OCI-M2 (cell line): ENCODE measurements around the gene AAK1.

Source experiments
- DNase-seq: peaks from one replicate; lab custom pipeline; 2025; ENCODE audit not compliant: unreplicated experiment; lab: John Stamatoyannopoulos, UW

The AAK1 gene

GRCh38 chr2:69603146-69603743, 40.3 kb downstream of the AAK1 start:
- DNase-seq, result no peak

GRCh38 chr2:69601179-69601612, 42.3 kb downstream of the AAK1 start:
- DNase-seq, result peak; percentile 27

DNA sequence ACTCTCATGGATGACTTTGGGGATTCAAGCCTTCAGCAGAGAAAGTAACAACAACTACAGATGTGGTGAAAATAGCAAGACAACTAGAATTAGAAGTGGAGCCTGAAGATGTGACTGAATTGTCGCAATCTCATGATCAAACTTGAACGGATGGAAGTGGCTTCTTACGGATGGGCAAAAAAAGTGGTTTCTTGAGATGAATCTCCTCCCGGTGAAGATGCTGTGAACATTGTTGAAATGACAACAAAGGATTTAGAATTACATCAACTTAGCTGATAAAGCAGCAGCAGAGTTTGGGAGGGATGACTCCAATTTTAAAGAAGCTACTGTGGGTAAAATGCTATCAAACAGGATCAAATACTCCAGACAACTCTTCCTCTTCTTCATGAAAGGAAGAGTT, 43.1 kb downstream of the AAK1 start:
- no peak for DNase-seq

DNA sequence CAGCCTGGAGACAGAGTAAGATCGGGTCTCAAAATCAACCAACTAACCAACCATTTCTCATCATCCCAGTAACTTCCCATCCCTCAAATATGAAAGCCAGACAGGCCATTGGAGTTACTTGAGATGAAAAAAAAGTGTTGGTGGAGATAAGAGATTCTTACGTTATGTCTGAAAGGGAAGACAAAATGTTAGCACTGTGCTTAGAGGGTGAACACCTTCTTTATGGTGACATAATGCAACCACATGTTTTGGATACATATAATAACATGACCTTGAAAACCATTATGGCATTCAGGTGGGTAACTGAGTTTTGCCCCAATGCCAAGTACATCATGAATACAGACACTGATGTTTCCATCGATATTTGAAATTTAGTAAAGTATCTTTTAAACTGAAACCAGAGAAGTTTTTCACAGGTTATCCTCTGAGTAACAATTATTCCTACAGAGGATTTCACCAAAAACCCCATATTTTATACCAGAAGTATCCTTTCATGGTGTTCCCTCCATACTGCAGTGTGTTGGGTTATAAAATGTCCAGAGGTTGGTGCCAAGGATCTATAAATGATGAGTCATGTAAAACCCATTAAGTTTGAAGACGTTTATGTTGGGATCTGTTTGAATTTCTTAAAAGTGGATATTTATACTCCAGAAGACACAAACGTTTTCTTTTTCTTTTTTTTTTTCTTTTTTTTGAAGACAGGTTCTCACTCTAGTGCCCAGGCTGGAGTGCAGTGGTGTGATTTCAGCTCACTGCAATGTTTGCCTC, 45.5 kb downstream of the AAK1 start:
- no peak for DNase-seq

DNA sequence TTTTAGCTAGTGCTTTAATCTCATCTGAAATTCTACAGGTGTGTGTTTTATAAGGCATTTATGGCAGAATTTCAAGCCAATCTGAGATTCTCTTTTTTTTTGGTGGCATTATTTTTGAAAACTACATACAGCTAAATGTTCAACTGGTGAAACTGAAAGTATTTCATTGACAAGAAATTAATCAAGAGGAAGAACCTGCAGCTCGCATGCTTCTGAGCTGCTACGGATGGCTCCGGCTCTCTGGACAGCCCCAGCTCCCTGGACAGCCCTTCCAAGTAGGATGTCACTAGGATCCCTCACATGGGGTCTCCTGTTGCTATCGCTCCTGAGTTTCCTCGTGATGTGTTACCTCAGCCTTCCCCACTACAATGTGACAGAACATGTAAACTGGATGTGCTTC, 46.4 kb downstream of the AAK1 start:
- DNase-seq, result no peak

DNA sequence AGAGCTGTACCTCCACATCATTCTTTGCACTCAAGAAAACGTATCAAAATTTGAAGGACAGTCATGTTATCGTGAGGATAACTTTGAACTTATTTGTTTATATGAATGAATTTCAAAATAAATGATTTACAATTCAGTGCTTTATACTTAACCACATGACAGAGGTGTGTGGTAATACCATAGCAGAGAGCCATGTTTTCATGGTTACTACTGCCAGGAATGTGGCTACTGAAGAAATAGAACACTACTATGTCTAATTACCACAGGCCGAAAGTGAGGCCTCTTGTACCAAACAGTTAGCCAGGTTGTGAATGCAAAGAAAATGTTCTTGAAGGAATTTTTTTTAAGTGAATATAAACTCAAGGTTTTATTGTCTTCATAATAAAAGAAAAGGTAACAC, 49.2 kb downstream of the AAK1 start:
- no peak for DNase-seq

DNA sequence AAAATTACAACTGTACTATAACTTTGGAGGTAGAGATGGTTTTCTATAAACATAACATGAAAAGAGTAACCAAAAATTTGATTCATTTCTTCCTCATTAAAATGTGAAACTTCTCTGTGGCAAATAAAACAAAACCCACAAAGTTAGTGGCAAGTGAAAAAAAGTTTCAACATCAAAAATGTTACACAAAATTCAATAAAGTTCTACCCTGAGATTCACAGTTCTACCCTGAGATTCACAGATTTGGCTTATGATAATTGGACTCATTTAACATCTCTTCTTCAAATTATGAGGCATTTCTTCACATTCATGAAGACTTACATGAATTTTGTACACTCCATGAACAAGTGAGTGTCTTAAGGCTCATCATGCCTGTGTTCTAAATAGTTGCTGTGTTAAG, 51.0 kb downstream of the AAK1 start:
- no peak for DNase-seq

DNA sequence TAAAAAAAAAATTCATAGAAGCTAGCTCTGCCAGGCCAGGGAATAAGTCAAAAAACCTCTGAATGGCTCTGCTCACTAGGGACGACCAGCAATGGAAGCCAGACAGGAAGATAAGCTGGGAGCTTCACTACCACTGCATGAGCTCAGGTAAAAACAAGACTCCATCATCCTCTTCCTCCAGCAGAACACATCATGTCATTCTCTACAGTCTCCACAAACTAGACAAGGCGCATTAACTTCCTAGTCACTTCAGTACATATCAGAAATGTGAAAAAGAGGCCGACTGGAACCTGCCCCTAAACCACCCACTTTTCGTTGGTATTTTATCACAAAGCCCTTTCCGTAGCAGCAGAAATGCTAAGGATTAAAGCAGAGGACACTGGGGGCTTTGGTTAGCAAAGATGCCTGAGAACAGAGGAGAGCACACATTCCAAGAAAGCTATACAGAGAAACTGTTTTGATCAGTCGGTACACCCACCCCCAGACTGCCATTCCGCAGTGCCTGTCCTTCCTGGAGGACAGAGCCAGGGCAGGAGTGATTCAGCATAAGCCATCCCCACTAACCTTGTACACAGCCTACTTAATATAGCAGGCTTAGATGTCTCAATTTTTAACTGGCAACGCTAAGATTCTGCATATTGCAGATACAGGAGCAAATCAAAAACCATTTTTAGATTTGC, 53.4 kb downstream of the AAK1 start:
- no peak for DNase-seq

- DNase-seq, result no peak
Observed at GRCh38 chr2:69588945-69589344, 54.6 kb downstream of the AAK1 start.

DNA sequence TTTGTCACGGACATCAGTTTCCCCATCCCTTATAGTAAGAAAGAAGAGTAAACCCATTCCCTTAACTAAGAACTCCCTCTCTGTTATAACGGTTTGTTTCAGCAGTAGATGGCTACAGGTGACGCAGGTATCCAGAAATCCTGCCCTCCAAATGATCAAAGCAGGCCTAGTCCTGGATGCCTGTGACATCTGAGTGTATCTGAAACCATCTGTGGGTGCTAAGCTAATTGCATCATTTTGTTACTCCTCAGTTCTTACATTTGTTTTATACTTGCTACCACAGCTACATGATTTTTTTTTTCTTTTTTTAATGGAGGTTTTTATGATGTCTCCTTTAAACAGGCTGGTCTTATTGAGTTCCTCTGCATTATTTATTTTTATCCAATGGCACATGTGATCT, 55.1 kb downstream of the AAK1 start:
- no peak for DNase-seq

DNA sequence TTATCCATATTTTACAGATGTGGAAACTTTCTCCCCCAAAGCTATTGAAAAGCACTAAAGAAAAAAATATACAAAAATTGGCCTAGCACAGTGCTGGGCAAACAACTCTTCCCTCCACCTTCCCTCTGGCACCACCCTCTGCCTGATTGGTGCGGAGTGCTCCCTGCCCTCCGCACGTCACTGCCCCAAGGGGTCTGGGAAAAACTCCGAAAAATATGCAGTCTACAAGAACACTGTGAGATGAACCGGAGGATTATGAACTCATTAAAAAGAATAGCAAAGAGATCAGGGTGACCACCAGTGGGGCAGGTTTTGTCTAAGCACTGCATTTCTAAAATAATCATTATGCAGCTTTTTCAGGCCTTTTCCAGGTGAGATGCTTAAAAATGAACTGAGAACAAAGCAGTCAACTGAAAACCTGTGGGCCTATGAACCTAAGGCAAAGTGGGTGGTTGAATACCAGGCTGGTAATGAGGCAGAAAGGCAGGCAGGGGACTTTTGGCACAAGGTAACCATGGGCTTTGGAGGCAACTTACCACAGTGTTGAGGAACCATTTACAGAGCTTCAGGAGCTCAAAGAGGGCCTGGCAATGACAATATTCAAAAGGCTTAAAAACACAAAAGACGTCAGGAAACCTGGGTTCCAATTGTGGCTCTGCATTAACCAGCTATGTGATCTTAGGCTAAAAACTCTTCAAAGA, 57.5 kb downstream of the AAK1 start:
- no peak for DNase-seq

GRCh38 chr2:69584127-69584889, 59.2 kb downstream of the AAK1 start:
- no peak for DNase-seq

DNA sequence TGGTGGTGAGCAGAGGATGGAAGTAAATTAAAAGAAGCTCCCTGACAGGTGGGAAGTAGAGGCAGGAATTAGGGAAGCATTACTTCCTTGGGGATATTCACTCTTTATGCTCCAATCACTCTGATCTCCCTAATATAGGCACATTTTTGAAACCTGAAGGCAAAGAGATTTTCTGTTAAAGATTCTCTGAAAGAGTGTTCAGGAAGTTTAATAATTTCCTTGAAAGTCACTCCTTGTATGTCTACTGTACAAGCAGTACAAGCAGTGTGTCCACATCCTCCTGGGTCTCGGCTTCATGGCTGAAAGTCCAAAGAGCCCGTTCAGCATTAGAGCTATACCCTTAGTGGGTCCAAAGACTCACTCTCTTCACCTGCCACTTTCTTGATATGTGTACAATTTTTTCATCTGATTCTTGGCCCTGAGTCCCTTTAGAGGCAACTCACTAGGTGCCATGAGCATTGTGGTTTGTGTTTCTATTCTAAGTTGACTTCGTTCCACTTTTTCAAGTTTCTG, 60.2 kb downstream of the AAK1 start:
- no peak for DNase-seq

DNA sequence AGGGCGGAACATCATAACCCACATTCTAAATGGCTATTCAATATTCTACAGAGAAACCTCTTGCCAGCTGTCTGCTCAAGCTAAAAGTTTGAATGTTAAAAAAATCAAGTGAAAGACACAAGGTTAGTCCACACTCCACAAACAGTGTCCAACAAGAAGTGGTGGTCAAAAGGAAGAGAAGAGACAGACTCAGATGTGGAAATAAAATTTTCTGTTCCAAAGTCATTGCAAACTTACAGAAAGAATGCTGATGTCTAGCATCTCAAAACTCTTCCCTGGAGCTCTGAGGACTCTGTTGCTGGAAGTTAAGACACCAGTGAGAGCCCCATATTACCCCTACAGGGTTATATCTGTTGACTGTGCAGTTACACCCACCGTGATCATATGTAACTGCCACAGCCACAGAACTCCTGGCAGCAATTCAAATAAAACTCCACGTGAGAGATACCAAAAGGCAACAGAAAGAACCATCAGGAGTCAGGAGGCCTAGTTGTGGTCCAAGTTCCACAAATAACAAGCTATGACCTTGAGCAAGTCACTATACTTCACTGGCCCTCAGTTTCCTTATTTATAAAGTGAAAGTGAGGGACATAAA, 60.9 kb downstream of the AAK1 start:
- no peak for DNase-seq

GRCh38 chr2:69581774-69582581, 61.6 kb downstream of the AAK1 start:
- no peak for DNase-seq

GRCh38 chr2:69580486-69580885, 63.1 kb downstream of the AAK1 start:
- DNase-seq, result no peak

- DNase-seq, result no peak
Observed at GRCh38 chr2:69579536-69579935, 64.0 kb downstream of the AAK1 start.

DNA sequence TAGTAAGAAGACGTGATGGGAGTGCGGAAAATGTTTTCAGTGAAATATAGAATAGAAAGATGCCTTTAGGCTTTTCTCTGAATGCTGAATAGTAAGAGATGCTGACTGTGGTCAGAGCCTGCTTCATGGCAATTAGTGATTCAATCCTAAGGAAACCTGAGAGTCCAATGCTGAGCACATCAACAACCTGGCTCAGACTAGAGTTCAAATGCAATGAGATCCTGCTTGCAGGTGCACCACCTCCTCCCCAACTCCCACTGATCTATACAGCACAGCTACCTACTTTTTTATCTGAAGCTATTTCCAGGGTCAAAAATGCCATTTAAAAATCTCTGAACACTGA, 65.4 kb downstream of the AAK1 start:
- DNase-seq, result no peak

DNA sequence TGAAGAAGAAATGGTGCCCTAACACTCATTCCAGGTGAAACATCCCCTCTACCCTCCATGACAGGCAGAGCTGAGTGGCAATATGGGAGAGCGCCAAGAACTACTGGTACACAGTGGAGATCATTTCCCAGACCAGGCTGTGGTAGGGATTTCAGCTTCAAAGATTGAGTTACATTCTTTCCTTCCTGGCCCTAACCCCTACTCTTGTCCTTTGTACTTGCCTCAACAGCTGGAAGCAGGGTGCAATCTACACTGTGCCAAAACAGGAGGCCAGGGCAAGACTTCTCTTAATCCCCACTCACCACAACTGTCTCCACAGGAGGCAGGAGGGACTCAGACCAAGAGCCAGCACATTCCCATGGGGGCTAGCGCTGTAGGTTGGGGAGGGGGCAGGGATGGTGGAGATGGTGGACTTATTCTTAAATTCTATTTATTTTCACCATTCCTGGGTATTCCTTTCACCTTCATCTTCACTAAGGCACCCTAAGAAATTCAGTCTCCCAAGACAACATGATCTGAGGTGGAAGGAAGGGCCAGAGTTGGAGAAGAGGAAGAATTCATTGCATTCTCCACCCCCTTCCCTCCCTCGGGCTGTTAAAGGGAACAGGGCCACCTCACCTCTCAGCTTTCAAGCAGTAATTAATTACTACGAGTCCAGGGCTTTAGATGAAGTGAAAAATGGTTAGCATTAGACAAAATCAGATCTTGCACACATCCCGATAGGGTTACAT, 65.9 kb downstream of the AAK1 start:
- no peak for DNase-seq
